ENCODE data around the gene MRPS22.

DNA sequence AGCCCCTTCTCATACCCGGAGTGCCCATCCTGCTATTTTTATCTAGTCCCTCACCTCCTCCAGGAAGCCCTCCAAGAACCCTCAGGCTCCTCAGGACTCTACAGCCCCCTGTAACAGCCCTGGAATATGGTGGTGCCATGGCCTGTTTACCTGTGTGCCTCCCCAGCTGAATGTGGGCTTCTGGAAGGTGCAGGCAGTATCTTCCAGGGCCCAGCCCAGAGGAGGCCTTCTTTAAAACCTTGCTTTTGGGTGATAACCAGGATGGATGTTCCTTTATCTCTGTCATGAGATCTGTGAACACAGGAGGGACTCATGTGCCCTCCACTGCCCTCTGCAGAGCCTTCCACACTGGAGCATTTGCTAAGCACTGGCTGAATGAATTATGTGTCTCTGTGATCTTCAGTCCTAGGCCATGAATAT lies 36.7 kb upstream of the MRPS22 start:
- TF ChIP-seq CTCF (IDR thresholded peaks at IDR 0.05): no peak
- TF ChIP-seq POLR2A (IDR thresholded peaks at IDR 0.05): no peak

Data from testis (tissue), 2 donors.